Lower lobe of right lung (tissue), 2 donors: Measurements from ENCODE around the gene RARG. TPM values are rescaled to one million over a fixed set of nuclear protein-coding genes. Genes with fewer than 3 reads are reported as not detected.

Experiments
- ATAC-seq, 2 donors: fragments of 200-7000 bp; cut with Tn5 transposase; one replicate each; pipeline ENCODE4 v1.9.1; 2020 to 2022; ENCODE audit warnings: mild to moderate bottlenecking in 2 of 2, moderate library complexity in 2 of 2
- DNase-seq: peaks from one replicate; pipeline ENCODE4 v3.0.0-alpha.2; 2020
- H3K27ac ChIP-seq: fragments of 200-600 bp; one replicate; pipeline ENCODE4 v1.8.0; 2022
- H3K27me3 ChIP-seq: fragments of 200-600 bp; one replicate; pipeline ENCODE4 v1.8.0; 2022; ENCODE audit warnings: low read depth
- H3K36me3 ChIP-seq: fragments of 200-600 bp; one replicate; pipeline ENCODE4 v1.8.0; 2022; ENCODE audit warnings: mild to moderate bottlenecking
- H3K4me1 ChIP-seq: fragments of 200-600 bp; one replicate; pipeline ENCODE4 v1.8.0; 2022
- H3K4me3 ChIP-seq: fragments of 200-600 bp; one replicate; pipeline ENCODE4 v1.8.0; 2022; ENCODE audit warnings: mild to moderate bottlenecking
- H3K9me3 ChIP-seq: fragments of 200-600 bp; one replicate; pipeline ENCODE4 v1.8.0; 2022
- CTCF ChIP-seq: fragments of 200-600 bp; IDR thresholded peaks from one replicate; pipeline ENCODE4 v1.8.0; 2022; ENCODE audit warnings: antibody characterized with exemption, mild to moderate bottlenecking
- intact Hi-C: fragments of 100-400 bp; cut with DNase I; formaldehyde crosslinking; loops from one replicate; pipeline ENCODE4 v1.11.0; 2022
- total RNA-seq: library from RNA; stranded (reverse); fragmentation: NEBNext Ultra II Directional; extraction: Animal tissue kit (Norgen Biotek cat#: 25700); gene quantifications from one replicate; pipeline ENCODE4 v1.2.1, GENCODE V29; 2021
- donor health status: DM: no; HTN: yes; CAD: no; lungs with severe emphysema.

The RARG gene
- total RNA-seq, 1 donor from 2014 or later: 30.1 TPM

GRCh38 chr12:53239643-53240258 is 7.7 kb upstream of the RARG start:
- H3K4me1 ChIP-seq: no peaks in the 10 kb centered on the region
- no peak for TF ChIP-seq CTCF
- DNase-seq (no peak), ATAC-seq (no peak)
- H3K27ac ChIP-seq: no peak overlapping the region
- H3K36me3 ChIP-seq: no peaks in the 10 kb centered on the region
- intact Hi-C loops: no loop called here
- H3K9me3 ChIP-seq: no peaks in the 10 kb centered on the region
- H3K4me3 ChIP-seq: no peak overlapping the region
- no peaks in the 10 kb centered on the region for H3K27me3 ChIP-seq

GRCh38 chr12:53236443-53237111 is 4.6 kb upstream of the RARG start:
- no peak for ATAC-seq

GRCh38 chr12:53235742-53236442 is 3.9 kb upstream of the RARG start:
- no peaks in the 10 kb centered on the region for H3K27me3 ChIP-seq
- no peak for ATAC-seq
- H3K4me3 ChIP-seq: no peak overlapping the region
- intact Hi-C loops: no loop called here
- no peaks in the 10 kb centered on the region for H3K9me3 ChIP-seq
- no peak overlapping the region for H3K27ac ChIP-seq
- no peaks in the 10 kb centered on the region for H3K36me3 ChIP-seq
- peaks cover 33% of the 10 kb centered on the region for H3K4me1 ChIP-seq
- no peak for TF ChIP-seq CTCF
- peak; percentile 18 for DNase-seq

More at GRCh38 chr12:53236443-53237111, 4.6 kb upstream of the RARG start:
- DNase-seq: peak; percentile 8
- no peak for TF ChIP-seq CTCF
- Histone ChIP-seq H3K36me3 (no peaks in the 10 kb centered on the region), H3K4me3 (no peak overlapping the region), H3K9me3 (no peaks in the 10 kb centered on the region), H3K4me1 (peaks cover 26% of the 10 kb centered on the region), H3K27ac (no peak overlapping the region), H3K27me3 (no peaks in the 10 kb centered on the region)
- intact Hi-C loops: no loop called here

- Histone ChIP-seq H3K4me1 (peaks cover 37% of the 10 kb centered on the region), H3K9me3 (no peaks in the 10 kb centered on the region), H3K27ac (no peak overlapping the region), H3K4me3 (no peak overlapping the region), H3K36me3 (no peaks in the 10 kb centered on the region), H3K27me3 (no peaks in the 10 kb centered on the region)
- DNase-seq: no peak
- intact Hi-C loops: no loop called here
- ATAC-seq: no peak
- TF ChIP-seq CTCF: no peak
Measured at GRCh38 chr12:53235164-53235563, 3.2 kb upstream of the RARG start.

- intact Hi-C loops: no loop called here
- peak; percentile 46 for DNase-seq
- no peaks in the 10 kb centered on the region for H3K27me3 ChIP-seq
- no peak overlapping the region for H3K27ac ChIP-seq
- H3K36me3 ChIP-seq: no peaks in the 10 kb centered on the region
- TF ChIP-seq CTCF: no peak
- H3K9me3 ChIP-seq: no peaks in the 10 kb centered on the region
- H3K4me1 ChIP-seq: peaks cover 43% of the 10 kb centered on the region
- no peak for ATAC-seq
- no peak overlapping the region for H3K4me3 ChIP-seq
Measured at GRCh38 chr12:53234271-53234914, 2.4 kb upstream of the RARG start.
